HG03442 (cell line): ENCODE results near the gene ABCF3.

Source experiments
- ATAC-seq: cut with Tn5 transposase; IDR thresholded peaks from one replicate; pipeline ENCODE4 v1.9.1; 2021; ENCODE audit warnings: mild to moderate bottlenecking, moderate library complexity; ENCODE audit not compliant: unreplicated experiment

ABCF3 gene

DNA sequence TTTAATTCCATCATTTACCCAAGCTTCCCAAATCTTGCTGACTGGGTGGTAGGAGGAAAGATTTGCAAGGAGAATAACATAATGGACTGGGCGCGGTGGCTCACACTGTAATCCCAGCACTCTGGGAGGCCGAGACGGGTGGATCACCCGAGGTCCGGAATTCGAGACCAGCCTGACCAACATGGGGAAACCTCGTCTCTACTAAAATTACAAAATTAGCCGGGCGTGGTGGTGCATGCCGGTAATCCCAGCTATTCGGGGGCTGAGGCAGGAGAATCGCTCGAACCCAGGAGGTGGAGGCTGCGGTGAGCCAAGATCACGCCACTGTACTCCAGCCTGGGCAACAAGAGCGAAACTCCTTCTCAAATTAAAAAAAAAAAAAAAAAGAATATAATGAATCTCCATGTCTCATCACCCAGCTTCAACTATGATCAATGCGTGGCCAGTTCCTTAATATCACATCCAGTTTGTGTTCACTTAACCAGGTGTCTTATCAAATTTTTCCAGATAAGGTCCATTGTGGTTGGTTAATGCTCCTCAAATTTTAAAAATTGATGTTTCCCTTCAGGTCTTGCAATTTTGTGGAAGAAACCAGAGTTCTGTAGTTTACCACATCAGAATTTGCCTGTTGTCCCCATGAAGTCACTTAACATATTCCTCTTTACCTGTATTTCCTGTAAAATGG lies 1.3 kb upstream of the ABCF3 start:
- no peak for ATAC-seq

DNA sequence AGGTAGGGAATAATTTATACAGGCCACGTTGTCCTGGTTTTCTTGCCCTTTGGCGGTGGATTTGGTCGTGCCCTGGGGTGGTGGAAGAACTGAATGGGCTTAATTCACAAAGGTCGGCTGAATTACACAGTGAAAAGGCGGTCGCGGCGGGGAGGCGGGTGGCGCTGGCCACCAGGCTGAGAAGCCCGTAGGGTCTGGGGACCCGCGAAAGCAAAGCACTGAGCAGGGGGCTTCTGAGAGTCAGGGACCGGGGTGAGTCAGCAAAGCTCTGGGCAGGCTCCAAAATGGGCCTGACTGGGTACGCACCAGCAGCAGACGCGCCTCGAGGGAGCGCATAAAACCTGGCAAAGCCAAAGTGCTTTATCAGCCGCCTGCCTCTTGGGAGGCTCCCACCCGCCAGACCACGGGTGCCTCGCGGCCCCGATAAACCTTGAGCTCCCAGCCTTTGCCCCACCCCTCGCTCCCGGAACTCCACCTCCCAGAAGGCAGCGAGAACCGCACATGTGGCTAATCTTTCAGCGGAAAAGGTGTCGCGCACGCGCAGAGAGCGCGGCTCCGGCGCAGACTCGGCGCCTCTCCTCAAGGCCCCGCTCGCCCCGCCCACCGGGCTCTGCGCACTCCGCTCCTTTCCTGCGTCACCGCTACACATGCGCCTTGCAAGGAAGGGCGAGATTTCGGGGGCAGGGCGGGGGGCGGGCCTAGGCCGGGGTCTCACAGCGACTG lies 377 bp upstream of the ABCF3 start:
- ATAC-seq: peak; percentile 93

- no peak for ATAC-seq
These were observed 856 bp downstream of the ABCF3 start for GRCh38 chr3:184186902-184187207.

- ATAC-seq: no peak
These were observed 2.1 kb downstream of the ABCF3 start for GRCh38 chr3:184188080-184188479.

DNA sequence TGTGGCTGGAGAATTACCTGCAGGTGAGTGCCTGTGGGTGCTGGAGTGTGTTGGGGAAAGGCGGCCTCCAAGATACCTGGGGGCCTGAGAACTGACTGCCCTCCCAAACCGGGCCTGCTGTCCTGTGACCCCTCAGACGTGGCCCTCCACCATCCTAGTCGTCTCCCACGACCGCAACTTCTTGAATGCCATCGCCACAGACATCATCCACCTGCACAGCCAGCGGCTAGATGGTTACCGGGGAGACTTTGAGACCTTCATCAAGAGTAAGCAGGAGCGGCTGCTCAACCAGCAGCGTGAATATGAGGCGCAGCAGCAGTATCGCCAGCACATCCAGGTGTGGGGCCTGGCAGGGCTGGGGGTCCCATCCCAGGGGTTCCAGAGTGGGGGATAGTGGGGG lies 3.4 kb downstream of the ABCF3 start:
- no peak for ATAC-seq

DNA sequence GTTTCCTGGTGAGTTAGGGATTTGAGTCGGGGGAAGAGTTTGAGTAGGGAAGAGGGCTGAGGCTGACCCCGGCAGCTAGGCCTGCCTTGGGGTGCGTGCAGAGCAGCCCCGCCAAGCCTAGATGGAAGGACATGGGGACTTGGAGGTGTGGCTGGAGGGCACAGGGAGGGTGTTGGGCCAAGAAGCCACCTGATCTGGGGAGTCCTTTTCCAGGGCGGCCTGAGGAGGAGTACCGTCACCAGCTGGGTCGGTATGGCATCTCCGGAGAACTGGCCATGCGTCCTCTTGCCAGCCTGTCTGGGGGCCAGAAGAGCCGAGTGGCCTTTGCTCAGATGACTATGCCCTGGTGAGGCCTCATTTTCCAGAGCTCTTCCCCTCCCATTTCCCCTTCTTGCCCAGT lies 6.9 kb downstream of the ABCF3 start:
- no peak for ATAC-seq

GRCh38 chr3:184193991-184194539 lies 8.1 kb downstream of the ABCF3 start:
- no peak for ATAC-seq

DNA sequence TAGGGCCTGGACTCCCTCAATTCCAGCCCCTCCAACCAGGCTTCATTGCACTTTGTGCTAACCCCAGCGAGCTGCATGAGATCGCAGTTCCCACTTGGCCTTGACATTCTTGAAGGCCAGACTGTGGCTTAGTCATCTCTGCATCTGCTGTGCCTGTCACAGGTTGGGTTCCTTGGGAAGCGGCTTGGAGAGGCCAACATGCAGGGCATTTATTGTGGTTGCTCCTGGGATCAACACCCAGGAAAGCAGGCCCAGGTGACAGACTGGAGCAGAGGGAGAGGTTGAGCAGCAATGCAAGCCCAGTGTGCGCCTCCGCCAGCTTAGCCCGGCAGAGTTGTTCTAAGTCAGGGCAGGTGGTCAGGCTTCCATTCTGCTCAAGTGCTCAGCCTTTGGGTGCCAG lies 10.5 kb downstream of the ABCF3 start:
- no peak for ATAC-seq

DNA sequence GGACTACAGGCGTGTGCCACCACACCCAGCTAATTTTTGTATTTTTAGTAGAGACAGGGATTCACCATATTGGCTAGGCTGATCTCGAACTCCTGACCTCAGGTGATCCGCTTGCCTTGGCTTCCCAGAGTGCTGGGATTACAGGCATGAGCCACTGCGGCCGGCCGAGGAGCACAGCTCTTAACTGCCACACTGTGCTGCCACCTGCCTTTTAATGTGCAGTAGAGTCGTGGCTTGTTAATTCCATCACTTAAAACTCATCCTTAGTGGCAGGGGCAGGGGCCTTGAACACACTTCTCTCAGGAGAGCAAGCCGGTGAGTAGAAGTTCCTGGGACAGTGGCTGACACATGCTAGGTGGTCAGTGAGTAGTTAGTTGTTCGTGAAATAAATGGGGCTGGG lies 12.5 kb downstream of the ABCF3 start:
- no peak for ATAC-seq

- no peak for ATAC-seq
These were observed 14.8 kb downstream of the ABCF3 start for GRCh38 chr3:184200825-184201224.

DNA sequence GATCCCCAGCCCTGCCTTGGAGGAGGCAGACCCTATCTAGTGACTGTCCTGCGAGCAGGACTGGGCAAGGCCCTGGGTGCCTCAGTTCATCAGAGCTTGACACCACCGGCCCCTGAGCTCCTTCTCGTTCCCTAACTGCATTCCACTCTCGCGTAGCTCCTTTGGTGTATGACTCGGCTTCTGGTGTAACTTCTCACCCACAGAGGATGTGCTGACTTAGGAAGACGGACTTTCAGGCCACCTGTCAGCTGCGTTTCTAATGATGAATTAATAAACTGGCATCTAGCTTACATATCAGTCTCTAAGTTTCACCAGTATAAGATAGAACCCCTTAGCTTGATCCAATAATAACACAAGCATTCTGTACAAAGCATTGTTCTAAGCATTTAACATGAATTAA lies 17.5 kb downstream of the ABCF3 start:
- ATAC-seq: no peak

- no peak for ATAC-seq
These were observed 23.3 kb downstream of the ABCF3 start for GRCh38 chr3:184209146-184209923.

GRCh38 chr3:184211297-184211696 lies 25.3 kb downstream of the ABCF3 start:
- ATAC-seq: no peak

DNA sequence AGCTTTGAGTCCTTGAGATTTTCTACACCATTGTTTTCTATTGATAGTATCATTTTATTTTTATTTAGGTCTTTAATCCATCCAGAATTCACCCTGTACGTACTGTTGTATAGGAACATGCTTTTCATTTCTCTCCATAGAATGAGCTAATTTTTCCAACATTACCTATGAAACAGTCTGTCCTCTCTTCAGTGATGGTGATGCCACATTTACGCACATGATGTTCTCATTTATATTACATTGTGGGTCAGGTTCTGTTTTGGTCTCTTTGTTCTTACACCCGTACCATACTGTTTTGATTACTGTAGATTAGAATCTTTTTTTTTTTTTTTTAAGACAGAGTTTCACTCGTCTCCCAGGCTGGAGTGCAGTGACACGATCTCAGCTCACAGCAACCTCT lies 25.7 kb downstream of the ABCF3 start:
- no peak for ATAC-seq

- ATAC-seq: no peak
These were observed 32.8 kb downstream of the ABCF3 start for GRCh38 chr3:184218814-184219213.

DNA sequence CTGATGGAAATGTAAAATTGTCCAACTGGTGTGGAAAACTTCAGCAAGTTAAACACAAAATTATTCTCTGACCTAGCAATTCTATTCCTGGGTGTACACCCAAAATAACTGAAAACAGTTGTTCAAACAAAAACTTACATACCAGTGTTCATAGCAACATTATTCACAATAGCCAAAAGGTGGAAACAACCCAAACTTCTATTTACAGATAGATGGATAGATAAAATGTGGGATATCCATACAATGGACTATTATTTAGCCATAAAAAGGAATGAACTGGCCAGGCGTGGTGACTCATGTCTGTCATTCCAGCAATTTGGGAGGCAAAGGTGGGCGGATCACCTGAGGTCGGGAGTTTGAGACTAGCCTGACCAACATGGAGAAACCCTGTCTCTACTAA lies 36.5 kb downstream of the ABCF3 start:
- ATAC-seq: no peak

DNA sequence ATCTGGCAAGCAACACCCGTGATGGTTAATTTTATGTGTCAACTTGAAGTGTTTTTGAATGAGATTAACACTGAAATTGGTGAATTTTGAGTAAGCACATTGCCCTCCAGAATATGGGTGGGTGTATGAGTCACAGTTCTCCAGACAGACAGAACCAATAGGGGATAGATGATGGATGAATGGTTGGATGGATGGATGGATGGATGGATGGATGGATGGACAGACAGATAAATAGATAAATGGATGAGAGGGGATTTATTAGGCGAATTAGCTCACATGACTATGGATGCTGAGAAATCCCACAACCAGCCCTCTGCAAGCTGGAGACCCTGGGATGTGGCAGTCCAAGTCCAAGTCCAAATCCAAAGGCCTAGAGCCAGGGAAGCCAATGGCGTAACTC lies 37.9 kb downstream of the ABCF3 start:
- no peak for ATAC-seq

- ATAC-seq: no peak
These were observed 41.5 kb downstream of the ABCF3 start for GRCh38 chr3:184227481-184227935.

DNA sequence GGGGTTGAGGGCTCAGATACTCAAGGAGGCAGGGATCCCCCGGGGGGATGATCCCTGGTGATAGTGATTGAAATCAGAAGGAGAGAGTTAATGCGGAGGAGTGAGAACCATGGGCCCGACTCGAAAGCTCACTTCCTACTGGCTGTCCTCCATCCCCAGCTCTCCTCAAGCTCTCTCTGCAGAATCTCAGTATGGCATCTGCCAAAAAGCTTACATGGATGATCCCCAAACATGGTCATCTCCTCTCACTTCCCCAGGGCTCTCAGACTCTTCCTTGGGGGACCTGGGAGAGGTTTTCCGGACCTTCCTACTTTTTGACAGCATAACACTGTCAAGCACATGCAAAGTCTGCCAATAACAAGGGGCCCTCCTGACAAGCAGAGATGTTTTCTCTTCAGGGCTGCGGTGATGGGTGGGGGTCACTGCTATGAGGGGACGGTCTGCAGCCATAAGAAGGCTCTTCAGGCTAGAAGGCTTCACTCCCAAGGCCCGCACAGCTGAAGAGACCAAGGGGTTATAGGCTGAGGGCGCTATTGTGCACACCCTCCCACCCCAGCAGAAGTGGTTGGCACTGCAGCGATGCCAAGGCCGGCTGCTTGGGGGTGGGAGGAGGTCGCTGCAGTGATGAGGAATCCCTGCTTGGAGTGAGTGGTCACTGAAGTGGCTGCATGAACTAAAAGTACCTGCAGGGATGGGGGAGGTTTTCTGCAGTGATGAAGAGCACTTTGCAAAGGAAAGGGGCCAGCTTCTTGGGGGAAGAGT lies 42.6 kb downstream of the ABCF3 start:
- ATAC-seq: no peak

GRCh38 chr3:184229394-184230080 lies 43.5 kb downstream of the ABCF3 start, which contains the start of gene VWA5B2:
VWA5B2 (plus strand) TSS chr3:184229585; CDS start chr3:184230529, 944 bp downstream.
- ATAC-seq: peak; percentile 74
